Subcutaneous abdominal adipose tissue (tissue), 5 donors: ENCODE data around the gene FAM114A1.
A peak's percentile ranks its signal among the peaks of the same experiment; 100 is the strongest.

Experiments used
- H3K27ac ChIP-seq: one replicate; pipeline ENCODE4 v1.7.0; 2013; ENCODE audit warnings: low read depth, mild to moderate bottlenecking, inconsistent platforms, low read length, moderate library complexity
- H3K27me3 ChIP-seq, 5 donors: one replicate each; pipeline ENCODE4 v1.7.0; 2013; ENCODE audit warnings: low read length in 5 of 5, inconsistent platforms in 1 of 5; ENCODE audit not compliant: control insufficient read depth in 5 of 5, insufficient read depth in 4 of 5
- H3K36me3 ChIP-seq, 5 donors: one replicate each; pipeline ENCODE4 v1.7.0; 2013; ENCODE audit warnings: low read length in 5 of 5; ENCODE audit not compliant: control insufficient read depth in 5 of 5, insufficient read depth in 5 of 5
- H3K4me1 ChIP-seq, 5 donors: one replicate each; pipeline ENCODE4 v1.7.0; 2013; ENCODE audit warnings: low read length in 5 of 5, mild to moderate bottlenecking in 3 of 5, moderate library complexity in 1 of 5; ENCODE audit not compliant: control insufficient read depth in 5 of 5, insufficient read depth in 5 of 5
- H3K4me3 ChIP-seq, 5 donors: one replicate each; pipeline ENCODE4 v1.7.0; 2013; ENCODE audit warnings: low read length in 5 of 5, low read depth in 1 of 5
- H3K9ac ChIP-seq, 5 donors: one replicate each; pipeline ENCODE4 v1.7.0; 2013; ENCODE audit warnings: low read length in 5 of 5, mild to moderate bottlenecking in 4 of 5, moderate library complexity in 3 of 5
- H3K9me3 ChIP-seq, 5 donors: one replicate each; pipeline ENCODE4 v1.7.0; 2013; ENCODE audit warnings: low read length in 5 of 5; ENCODE audit not compliant: control insufficient read depth in 5 of 5
- donor health status: healthy.
- donor health status: healthy.
- donor health status: healthy.
- donor health status: healthy.
- donor health status: healthy.

Gene FAM114A1

DNA sequence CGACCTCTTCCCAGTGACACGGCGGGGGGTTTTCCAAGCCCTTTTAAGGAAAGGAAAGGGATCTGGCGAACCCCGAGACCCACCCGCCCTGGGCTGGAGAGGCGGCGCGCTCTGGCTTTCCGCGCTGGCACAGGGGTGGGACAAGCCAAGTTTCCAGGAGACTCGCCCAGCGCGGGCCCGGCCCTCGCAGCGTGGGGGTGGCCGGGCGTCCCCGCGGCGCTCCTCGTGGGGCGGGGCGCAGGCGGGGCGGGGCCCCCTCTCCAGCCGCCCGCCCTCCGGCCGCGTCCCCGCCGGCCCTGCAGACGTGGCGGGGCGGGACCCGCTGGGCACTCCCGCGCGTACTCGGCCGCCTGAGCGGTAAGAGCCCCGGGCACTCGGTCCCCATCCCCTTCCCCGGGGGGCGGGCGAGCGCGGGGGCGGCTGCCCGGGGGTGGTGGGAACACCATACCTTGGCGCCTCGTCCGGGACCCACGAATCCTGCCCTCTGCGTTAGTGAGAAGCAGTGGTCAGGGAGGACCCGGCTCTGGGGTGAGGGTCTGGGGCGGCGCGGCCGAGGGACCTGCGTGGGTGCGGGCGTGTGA is at the start of gene FAM114A1:
FAM114A1 (plus strand) TSS at position 329 of the 581 bp plus-strand sequence. CDS start 10,273 bp downstream, outside the sequence.
- Histone ChIP-seq H3K9me3 (no peaks in the 10 kb centered on the region), H3K9ac (peak within 1 kb of the TSS; percentile 64 to 96 (median 86)), H3K4me3 (peak within 1 kb of the TSS; percentile 77 to 93 (median 84)), H3K27ac (peak within 1 kb of the TSS; percentile 95), H3K36me3 (peaks cover 5 to 10% (median 9%) of the 10 kb centered on the region in 5 donors), H3K27me3 (no peaks in the 10 kb centered on the region), H3K4me1 (peaks cover 2 to 33% (median 27%) of the 10 kb centered on the region in 5 donors)

DNA sequence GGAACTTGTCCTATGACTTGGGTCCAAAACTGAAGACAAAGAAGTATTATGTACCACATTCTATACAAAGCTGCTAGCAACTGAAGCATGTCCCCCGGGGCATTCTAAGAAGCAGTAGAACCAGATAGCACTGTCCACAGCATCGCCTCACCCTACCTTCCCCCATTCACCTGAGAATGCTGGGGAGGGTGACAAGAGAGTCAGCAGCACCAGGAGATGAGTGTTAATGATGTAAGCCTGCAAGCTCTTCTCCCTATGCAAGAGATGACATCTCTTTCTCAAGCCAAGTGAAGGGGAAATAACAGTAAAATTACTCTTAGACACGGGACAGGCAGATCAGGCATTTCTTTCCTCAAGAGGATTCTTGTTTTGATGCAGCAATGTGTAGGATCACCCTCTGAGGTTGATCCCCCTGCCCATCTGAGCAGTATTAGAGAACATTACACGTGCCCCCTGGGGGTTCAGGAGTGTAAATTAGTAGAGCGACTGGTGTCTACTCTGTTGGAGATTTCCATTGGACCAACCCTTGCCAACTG is 49.1 kb upstream of the FAM114A1 start:
- Histone ChIP-seq H3K4me1 (peaks cover 0 to 6% (median 2%) of the 10 kb centered on the region in 5 donors), H3K27me3 (peaks cover 0 to 3% (median 0%) of the 10 kb centered on the region in 5 donors), H3K4me3 (no peak overlapping the region), H3K36me3 (no peaks in the 10 kb centered on the region), H3K9ac (no peak overlapping the region), H3K27ac (no peak overlapping the region), H3K9me3 (peaks cover 0 to 5% (median 0%) of the 10 kb centered on the region in 5 donors)

DNA sequence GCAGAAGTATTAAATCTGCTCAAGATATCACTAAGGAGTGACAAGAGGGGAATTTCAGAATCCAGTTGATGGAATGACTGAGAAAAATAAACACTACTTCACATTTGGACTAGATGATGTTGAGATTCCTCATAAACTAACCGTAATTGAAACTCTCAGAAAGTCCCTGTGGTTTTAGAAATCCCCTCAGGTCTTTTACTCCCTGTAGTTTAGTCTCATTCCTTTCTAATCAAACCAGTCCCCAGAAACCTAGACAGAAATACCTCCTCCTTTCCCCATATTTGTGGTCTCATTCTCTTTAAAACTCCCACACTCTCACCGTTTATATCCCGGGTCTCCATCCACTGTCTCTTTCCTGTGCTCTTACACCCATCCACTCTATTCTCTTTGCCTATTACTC is 48.0 kb upstream of the FAM114A1 start:
- Histone ChIP-seq H3K4me1 (peaks cover 0 to 6% (median 2%) of the 10 kb centered on the region in 5 donors), H3K27ac (no peak overlapping the region), H3K9me3 (peaks cover 0 to 5% (median 0%) of the 10 kb centered on the region in 5 donors), H3K4me3 (no peak overlapping the region), H3K36me3 (no peaks in the 10 kb centered on the region), H3K9ac (no peak overlapping the region), H3K27me3 (peaks cover 0 to 3% (median 0%) of the 10 kb centered on the region in 5 donors)

DNA sequence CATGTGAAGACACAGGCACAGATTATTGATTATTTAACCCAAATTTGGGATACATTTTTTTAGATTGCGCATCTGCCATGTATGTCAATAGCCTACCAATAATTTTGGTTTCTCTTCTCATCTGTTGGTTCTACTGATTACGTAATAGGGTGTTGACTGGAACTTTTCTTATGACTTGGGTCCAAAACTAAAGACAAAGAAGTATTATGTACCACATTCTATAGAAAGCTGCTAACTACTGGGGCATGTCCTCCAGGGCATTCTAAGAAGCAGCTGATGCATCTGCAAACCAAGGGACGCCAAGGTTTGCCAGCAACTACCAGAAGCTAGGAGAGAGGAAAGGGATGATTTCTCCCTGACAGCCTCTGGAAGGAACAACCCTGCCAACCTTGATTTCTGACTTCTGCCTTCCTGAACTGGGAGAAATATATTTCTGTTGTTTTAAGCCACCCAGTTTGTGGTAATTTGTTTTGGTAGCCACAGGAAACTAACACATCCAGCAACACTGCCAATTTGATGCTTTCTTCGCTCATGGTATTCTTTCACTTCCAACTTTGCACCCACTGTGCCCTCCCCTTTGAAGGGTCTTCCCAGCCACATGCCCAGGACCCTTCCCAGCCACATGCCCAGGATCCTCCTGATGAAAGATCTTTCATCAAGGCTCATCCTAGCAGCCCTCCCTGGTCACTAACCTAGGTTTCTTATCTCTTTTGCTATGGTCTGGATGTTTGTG is 47.1 kb upstream of the FAM114A1 start:
- Histone ChIP-seq H3K4me3 (no peak overlapping the region), H3K9me3 (peaks cover 0 to 5% (median 0%) of the 10 kb centered on the region in 5 donors), H3K4me1 (peaks cover 0 to under 1% (median under 1%) of the 10 kb centered on the region in 5 donors), H3K9ac (no peak overlapping the region), H3K36me3 (no peaks in the 10 kb centered on the region), H3K27me3 (peaks cover 0 to 3% (median 0%) of the 10 kb centered on the region in 5 donors), H3K27ac (no peak overlapping the region)

DNA sequence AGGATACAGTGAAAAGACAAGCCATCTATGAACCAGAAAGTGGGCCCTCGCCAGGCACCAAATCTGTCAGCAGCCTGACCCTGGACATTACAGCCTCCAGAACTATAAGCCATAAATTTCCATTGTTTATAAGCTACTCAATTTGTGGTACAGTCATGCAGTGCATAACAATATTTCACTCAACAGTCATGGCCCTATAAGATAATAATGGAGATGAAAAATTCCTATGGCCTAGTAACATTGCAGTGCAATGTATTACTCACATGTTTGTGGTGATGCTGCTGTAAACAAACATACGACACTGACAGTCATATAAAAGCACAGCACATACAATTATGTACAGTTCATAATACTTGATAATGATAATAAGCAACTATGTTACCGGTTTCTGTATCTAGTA is 45.9 kb upstream of the FAM114A1 start:
- H3K9ac ChIP-seq, result no peak overlapping the region
- peaks cover 0 to 5% (median 0%) of the 10 kb centered on the region in 5 donors for H3K9me3 ChIP-seq
- H3K27ac ChIP-seq, result no peak overlapping the region
- H3K36me3 ChIP-seq, result no peaks in the 10 kb centered on the region
- no peak overlapping the region for H3K4me3 ChIP-seq
- H3K4me1 ChIP-seq, result no peaks in the 10 kb centered on the region
- peaks cover 0 to 3% (median 0%) of the 10 kb centered on the region in 5 donors for H3K27me3 ChIP-seq

DNA sequence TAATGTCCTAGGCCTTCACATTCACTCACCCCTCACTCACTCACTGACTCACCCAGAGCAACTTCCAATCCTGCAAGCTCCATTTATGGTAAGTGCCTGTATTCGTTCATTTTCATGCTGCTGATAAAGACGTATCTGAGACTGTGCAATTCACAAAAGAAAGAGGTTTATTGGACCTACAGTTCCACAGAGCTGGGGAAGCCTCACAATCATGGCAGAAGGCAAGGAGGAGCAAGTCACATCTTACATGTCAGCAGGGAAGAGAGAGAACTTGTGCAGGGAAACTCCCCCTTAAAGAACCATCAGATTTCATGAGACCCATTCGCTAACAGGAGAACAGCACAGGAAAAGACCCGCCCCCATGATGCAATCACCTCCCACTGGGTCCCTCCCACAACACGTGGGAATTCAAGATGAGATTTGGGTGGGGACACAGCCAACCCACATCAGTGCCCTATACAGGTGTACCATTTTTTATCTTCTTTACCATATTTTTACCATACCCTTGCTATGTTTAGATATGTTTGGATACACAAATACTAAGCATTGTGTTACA is 44.8 kb upstream of the FAM114A1 start:
- Histone ChIP-seq H3K27me3 (peaks cover 0 to 3% (median 0%) of the 10 kb centered on the region in 5 donors), H3K4me3 (no peak overlapping the region), H3K9me3 (peaks cover 0 to 5% (median 0%) of the 10 kb centered on the region in 5 donors), H3K9ac (no peak overlapping the region), H3K4me1 (no peaks in the 10 kb centered on the region), H3K36me3 (no peaks in the 10 kb centered on the region), H3K27ac (no peak overlapping the region)

DNA sequence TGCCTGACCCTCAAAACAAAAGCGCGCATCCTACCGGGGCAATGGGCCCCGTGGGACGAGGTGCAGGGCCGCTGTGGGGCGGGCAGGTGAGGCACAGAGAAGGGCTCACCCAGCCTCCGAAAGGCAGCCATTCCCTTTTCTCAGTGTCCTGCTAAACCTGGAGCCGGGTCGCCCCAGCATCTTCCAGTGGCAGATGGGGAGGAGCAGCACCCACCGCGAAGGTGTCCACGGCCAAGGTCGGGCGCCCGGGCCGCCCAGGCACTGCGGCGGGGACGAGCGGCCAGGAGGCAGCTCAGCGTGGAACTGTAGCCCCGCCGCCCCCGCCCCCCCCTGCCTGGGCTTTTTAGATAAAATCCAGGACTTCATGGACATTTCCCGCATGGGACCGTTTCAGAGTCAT is 43.8 kb upstream of the FAM114A1 start:
- H3K4me3 ChIP-seq, result no peak overlapping the region
- H3K9me3 ChIP-seq, result peaks cover 0 to 5% (median 0%) of the 10 kb centered on the region in 5 donors
- no peak overlapping the region for H3K9ac ChIP-seq
- no peaks in the 10 kb centered on the region for H3K4me1 ChIP-seq
- H3K27me3 ChIP-seq, result peaks cover 0 to 2% (median 0%) of the 10 kb centered on the region in 5 donors
- no peak overlapping the region for H3K27ac ChIP-seq
- H3K36me3 ChIP-seq, result no peaks in the 10 kb centered on the region

DNA sequence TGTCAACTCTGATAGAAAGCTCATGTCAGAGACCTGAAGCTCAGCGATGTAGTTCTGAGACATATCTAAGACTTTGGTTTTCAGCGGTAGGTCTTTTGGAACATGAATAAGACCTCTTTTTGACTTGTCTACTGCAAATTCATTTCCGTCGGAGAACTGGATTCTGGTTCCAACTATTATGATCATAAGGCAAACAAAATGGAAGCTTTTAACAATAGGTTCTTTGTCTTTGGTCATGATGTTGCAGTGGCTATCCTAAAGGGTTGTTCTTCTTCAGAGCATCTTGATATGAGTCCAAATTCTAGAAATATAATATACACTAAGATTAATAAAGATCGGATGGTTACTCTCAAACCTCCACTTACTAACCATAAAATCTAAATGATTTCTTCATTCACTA is 38.4 kb upstream of the FAM114A1 start:
- Histone ChIP-seq H3K4me1 (peaks cover 0 to 7% (median 0%) of the 10 kb centered on the region in 5 donors), H3K9me3 (peaks cover 0 to 1% (median 0%) of the 10 kb centered on the region in 5 donors)

DNA sequence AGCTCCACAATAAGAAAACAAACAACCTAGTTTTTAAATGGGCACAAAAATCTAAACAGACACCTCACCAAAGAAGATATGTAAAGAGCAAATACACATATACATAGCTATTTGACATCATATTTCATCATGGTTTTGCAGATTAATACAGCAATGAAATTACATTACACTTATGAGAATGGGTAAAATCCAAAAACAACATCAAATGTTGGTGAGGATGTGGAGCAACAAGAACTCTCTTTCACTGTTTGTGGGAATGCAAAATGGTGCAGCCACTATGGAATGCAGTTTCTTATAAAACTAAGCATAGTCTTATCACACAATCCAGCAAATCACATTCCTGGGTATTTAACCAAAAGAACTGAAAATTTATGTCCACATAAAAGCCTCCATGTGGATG is 36.0 kb upstream of the FAM114A1 start:
- peaks cover 0 to 13% (median 7%) of the 10 kb centered on the region in 5 donors for H3K9me3 ChIP-seq
- no peak overlapping the region for H3K27ac ChIP-seq
- H3K4me3 ChIP-seq, result no peak overlapping the region
- no peaks in the 10 kb centered on the region for H3K27me3 ChIP-seq
- H3K9ac ChIP-seq, result no peak overlapping the region
- H3K36me3 ChIP-seq, result no peaks in the 10 kb centered on the region
- peaks cover 0 to 7% (median 0%) of the 10 kb centered on the region in 5 donors for H3K4me1 ChIP-seq

More for the DNA sequence above, 38.4 kb upstream of the FAM114A1 start:
- Histone ChIP-seq H3K27ac (no peak overlapping the region), H3K4me3 (no peak overlapping the region), H3K27me3 (no peaks in the 10 kb centered on the region), H3K36me3 (no peaks in the 10 kb centered on the region), H3K9ac (no peak overlapping the region)
